Right renal cortex interstitium (tissue), 3 donors: Measurements from ENCODE around the gene ZC3H8. TPM values are rescaled to one million over a fixed set of nuclear protein-coding genes. Genes with fewer than 3 reads are reported as not detected.
"Not testable (repeated sequence)": the region's sequence is repeated elsewhere in the genome, so short reads cannot be mapped to it uniquely, and the experiment has no call there.

Source experiments
- DNase-seq, 3 donors: peaks; one replicate each; pipeline ENCODE4 v3.0.0-alpha.2; 2013; ENCODE audit warnings: low read depth in 3 of 3, low spot score in 2 of 3
- polyA plus RNA-seq, 3 donors: library from polyadenylated mRNA; unstranded; fragments of 120-200 nt; gene quantifications; one replicate each; pipeline ENCODE4 v1.2.1, GENCODE V29; 2013; ENCODE audit not compliant: insufficient read length in 3 of 3

The ZC3H8 gene
- 10 to 100 TPM; 15.3 to 18.4 (median 17.5) TPM for polyA plus RNA-seq

- DNase-seq: peak; percentile 74 to 81 (median 81)
These were observed at the start of gene ZC3H8 for GRCh38 chr2:112254466-112255240. Gene ZC3H8, minus strand, starts transcription at chr2:112255042. Its CDS starts 61 bp downstream, at chr2:112254981.

DNA sequence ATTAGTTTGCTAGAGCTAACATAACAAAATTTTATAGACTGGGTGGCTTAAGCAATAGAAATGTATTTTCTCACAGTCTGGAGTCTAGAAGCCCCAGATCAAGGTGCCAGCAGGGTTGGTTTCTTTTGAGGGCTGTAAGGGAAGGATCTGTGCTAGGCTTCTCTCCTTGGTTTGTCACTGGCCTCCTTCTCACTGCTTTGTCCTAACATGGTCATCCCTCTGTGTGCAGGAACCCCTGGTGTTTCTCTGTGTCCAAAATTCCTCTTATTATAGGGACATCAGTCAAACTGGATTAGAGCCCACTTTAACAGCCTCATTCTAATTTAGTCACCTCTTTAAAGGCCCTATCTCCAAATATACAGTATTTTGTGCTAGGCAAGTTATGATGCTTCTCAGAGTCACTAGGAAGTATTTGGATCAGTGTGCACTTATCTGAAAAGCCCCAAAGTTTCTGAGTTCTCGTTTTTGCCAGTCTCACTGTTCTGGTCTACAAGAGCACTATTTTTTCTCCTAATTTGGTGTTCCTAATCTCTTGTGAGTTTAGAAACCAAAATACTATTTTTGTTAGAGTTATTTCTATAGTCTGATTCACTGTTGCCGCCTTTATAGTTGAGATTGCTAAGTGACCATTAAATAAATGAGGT, 49.6 kb upstream of the ZC3H8 start:
- no peak for DNase-seq

- no peak for DNase-seq
These were observed 47.1 kb upstream of the ZC3H8 start for GRCh38 chr2:112301973-112302372.

DNA sequence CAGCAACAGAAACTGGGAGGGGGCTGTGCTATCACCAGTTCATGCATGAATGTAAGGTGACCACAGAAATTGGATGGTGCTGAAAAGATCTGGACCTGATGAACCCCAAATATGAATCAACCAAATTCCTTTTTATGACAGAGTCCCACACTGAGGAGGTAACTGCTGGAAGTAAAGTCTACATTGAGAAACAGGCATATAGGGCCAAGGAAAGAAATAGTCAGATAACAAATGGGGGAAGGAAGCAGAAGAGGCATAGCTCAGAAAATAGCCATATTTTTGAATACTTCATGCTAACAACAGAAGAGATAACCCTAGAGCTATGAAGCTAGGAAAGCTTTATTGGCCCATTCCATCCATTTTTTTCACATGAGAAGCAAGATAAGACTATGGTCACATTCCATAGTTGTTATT, 46.3 kb upstream of the ZC3H8 start:
- DNase-seq: no peak

GRCh38 chr2:112296407-112296806, 41.6 kb upstream of the ZC3H8 start:
- no peak for DNase-seq

DNA sequence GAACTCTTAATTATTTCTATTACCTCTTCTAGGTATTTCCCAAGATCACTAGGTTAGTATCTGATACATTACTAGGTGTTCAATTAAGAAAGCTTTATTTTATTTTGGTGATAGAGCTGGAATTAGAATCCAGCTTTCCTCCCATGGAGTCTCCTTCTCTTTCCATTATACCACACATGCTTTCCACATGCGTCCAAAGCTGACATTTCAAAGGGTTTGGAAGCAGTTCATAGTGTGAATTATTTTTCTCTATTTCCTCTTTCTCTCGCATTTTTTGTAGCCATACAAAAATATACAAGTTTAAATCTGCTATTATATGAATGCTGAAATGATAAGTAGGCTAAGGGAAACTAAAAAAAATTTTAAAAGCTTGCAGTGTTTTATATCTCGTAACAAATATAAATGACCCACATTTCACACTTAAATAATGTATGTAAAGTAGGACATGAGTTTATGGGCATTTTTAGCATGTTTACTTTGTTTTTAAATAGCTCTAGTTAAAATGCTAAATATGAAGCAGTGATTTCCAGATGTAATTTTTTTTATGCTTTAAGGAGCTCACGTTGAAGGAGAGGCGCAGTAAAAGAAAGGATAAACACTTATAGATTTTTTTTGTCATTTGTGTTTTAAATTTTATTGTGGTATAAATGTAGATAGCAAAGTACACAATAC, 40.7 kb upstream of the ZC3H8 start:
- DNase-seq: no peak

DNA sequence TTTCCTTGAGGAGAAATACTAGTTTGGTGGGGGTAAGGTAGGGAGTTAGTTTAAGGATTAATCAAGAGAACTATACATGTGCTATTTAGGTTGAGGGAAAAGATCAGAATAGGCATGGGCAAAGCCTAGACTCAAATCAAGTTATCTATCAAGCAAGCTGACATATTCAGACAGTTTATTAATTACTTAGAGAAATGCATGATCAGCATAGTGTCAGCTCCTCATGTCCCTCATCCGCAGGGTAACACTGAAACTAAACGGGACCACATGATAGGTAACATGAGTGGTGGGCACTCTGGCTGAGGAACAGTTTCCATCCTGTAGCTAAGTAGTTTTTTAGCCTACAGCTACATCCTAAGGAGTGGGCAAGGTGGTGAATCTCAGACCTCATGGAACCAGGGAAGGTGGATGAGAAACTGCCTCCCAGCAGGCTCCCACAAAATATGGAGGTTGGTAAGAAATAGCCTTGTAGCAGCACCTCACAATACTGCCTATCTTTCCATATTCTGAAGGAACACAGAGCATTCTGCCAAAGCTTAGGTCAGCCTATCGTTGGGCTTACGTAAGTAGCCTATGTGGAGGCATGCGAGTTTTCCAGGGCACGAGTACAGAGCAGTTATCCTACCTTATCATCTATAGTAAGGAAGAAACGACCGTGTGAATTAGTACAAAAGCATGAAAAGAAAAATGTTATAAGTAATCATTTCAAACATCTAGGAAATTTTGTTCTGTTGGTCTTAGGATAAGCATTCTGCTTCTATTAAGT, 39.0 kb upstream of the ZC3H8 start:
- DNase-seq: no peak

- no peak for DNase-seq
These were observed 35.8 kb upstream of the ZC3H8 start for GRCh38 chr2:112290648-112291047.

DNA sequence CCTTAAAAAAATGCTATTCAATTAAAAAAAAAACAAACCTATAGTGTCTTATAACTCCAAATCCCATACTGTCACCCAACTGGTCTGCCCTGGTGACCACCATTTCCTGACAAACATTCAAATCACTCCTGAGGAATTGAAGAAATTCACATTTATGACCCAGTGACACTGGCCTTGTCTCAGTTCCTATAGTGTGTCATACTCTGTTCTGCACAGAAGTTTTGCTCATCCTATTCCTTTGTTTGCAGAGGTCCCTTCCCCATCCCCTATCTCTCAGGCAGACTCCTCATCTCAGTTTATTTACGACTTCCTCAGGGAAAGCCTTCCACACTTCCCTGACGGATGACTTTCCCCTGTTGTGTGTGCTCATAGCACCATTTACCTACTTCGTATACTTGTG, 35.2 kb upstream of the ZC3H8 start:
- no peak for DNase-seq

GRCh38 chr2:112283535-112283934, 28.7 kb upstream of the ZC3H8 start:
- DNase-seq: not testable (repeated sequence)

DNA sequence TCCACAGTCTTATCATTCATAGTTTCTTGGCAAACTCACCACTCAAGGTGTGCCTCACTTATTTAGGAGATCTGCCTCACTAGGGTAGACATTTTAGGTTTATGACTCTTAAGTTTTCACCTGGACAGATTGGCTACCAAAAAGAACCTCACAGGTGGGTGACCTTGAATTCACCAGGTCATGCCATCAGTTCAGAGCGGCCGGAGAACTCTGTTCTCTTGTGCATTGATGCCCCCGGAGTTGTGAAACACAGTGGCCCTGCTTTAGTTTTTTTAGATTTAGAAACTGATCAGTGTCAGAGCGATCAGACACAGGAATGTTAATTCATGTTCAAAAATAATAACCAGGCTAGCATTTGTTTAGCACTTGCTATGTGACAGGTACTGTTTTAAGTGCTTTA, 27.2 kb upstream of the ZC3H8 start:
- DNase-seq: not testable (repeated sequence)

GRCh38 chr2:112277596-112278220, 22.9 kb upstream of the ZC3H8 start:
- no peak for DNase-seq

DNA sequence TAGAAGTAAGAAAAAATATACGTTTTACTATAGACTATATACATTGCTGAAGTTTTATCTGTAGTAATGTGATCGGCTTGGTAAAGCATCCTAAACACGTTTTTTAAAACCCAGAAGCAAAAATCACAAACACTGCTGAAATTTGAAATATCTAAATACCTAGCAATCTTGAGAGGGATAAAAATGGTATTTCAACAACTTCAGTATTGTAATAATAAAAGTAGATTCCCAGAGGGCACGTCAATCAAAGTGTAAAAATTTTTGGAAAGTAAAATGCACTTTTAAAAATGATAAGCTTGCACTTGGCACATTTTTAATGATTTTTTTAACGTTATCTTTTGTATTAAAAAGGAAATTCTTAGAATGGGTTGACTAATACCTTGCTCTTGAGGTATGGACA, 22.1 kb upstream of the ZC3H8 start:
- no peak for DNase-seq

DNA sequence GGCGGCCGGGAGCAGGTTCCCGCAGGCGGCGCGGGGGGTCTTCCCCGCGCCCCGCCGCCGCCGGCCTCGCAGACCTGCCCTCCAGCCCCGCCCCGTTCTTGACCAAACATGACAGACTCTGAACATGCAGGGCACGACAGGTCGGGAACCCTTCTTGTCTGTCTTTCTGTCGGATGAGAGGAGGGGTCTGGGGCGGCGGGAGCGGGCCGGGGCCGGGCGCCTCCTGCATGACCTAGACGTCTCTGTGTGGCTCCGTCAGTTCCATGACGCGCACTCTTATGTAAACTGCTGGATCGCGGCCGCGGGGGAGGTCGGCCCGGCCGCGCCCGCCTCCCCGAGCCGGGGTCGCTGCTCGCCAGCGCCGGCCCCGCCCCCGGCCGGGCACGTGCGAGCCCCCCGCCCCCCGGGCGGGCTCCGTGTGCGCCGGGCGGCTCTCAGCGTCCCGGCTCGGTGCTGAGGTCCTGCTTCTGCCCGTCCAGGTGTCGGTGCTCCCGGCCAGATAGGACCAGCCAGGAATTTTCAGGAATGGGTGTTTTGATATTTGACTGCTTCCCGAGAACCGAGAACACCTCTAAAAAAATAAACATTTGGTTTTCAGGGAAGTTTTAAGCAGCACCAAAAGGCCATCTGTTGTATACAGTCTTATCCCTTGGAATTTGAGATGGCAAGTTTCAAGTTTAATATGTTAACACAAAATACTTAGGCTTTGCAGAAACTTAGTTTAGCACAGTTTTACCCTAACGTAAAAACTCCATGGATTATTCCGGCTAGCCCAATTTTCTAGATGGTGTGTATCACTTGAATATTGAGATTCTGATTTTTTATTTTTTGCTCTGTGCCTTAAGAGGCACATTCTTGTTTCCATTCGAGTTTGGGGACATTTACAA, 21.3 kb upstream of the ZC3H8 start:
- peak; percentile 62 to 84 (median 73) for DNase-seq

DNA sequence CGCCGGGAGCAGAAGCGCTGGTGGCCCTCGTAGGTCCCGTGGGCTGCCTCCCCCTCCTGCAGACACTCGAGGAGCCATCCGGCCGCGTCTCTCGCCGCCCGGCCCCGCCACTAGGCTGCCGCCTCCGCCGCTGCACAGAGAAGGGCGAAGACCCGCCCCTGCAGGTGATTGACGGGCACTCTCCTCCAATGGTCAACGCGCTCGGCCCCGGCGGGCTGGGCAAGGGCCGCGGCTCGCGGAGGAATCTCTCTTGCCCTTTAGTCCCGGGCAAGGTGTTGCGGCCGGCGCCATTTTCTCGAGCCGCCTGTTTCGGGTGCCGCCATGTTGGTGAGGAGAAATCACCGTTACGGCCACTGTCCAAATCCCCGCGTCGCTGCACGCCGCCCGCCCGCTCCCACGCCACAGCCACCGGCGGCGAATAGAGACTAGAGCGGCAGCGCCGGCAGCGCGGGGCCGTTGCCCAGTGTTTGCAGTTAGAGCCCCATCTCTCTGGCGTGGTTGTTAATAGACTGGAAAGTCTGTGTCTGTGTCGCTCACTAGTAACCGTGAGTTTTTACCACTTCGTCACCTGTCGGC, 20.6 kb upstream of the ZC3H8 start, which contains the start of gene ZC3H6:
Gene ZC3H6, plus strand, starts transcription at position 287 of the 576 bp plus-strand sequence. CDS start 398 bp downstream, outside the sequence.
- DNase-seq: peak; percentile 91 to 94 (median 93)

- DNase-seq: no peak
These were observed 18.5 kb upstream of the ZC3H8 start for GRCh38 chr2:112273349-112273748.

- no peak for DNase-seq
These were observed 17.8 kb upstream of the ZC3H8 start for GRCh38 chr2:112272669-112273068.

GRCh38 chr2:112268547-112268946, 13.7 kb upstream of the ZC3H8 start:
- no peak for DNase-seq

DNA sequence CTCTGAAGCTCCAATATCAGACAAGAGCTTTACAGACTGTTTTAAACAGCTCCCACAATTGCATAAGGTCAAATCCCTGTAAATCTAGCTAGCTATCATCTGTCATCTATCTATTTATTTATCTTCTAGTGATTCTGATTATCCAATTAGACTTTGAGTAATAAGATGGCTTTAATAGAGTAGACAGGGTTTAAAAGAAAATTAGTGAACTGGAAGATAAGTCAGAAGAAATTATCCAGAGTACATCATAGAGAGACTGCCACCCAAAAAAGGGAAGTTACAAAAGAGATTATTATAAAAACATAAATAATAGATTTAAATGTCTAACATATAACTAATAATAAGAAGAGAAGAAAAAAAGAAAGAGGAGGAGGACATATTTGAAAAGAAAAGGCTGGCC, 8.0 kb upstream of the ZC3H8 start:
- DNase-seq: no peak
